Activated CD8-positive, alpha-beta memory T cell treated with anti-CD3 and anti-CD28 coated beads, Interleukin-2, amount 10 ng/mL, durations not matched to agents 7 days and 5 days (primary cell): Measurements from ENCODE around the gene HADHB. TPM values are rescaled to one million over a fixed set of nuclear protein-coding genes. Genes with fewer than 3 reads are reported as not detected.
"Not testable (repeated sequence)": the region's sequence is repeated elsewhere in the genome, so short reads cannot be mapped to it uniquely, and the experiment has no call there.

Experiments
- ATAC-seq: fragments of 150-1000 bp; cut with Tn5 transposase; one replicate; pipeline ENCODE4 v1.10.0; 2021; ENCODE audit warnings: moderate library complexity
- CTCF ChIA-PET: fragments of 350-600 bp; sonication (Branson Sonifier 250); formaldehyde crosslinking; loops from one replicate; lab custom pipeline; 2021; ENCODE audit warnings: antibody characterized with exemption; lab: Charles Lee
- DNase-seq: peaks from one replicate; pipeline ENCODE4 v3.0.0-alpha.2; 2020
- H3K27ac Mint-ChIP-seq: one replicate; pipeline ENCODE4 v1.8.0; 2021; ENCODE audit warnings: mild to moderate bottlenecking, mixed read lengths
- H3K27me3 Mint-ChIP-seq: one replicate; pipeline ENCODE4 v1.8.0; 2021; ENCODE audit warnings: mixed read lengths
- H3K36me3 Mint-ChIP-seq: one replicate; pipeline ENCODE4 v1.8.0; 2021; ENCODE audit warnings: mild to moderate bottlenecking, mixed read lengths
- H3K4me1 Mint-ChIP-seq: one replicate; pipeline ENCODE4 v1.8.0; 2021; ENCODE audit warnings: mixed read lengths
- H3K4me3 Mint-ChIP-seq: one replicate; pipeline ENCODE4 v1.8.0; 2021; ENCODE audit warnings: mild to moderate bottlenecking, moderate library complexity, mixed read lengths
- H3K9me3 Mint-ChIP-seq: one replicate; pipeline ENCODE4 v1.8.0; 2022; ENCODE audit warnings: low read depth, mixed read lengths
- total RNA-seq, 2 experiments: library from RNA; stranded (reverse); gene quantifications; one replicate each; pipeline ENCODE4 v1.2.3, GENCODE V29; 2021

Gene HADHB
- total RNA-seq, 2 experiments from 2014 or later = 55.8 to 83.5 TPM

- CTCF ChIA-PET = interaction anchor here (1.0 kb wide), 1 partner anchor 8 kb away, joined by 3 read pairs; no protein-coding TSS in a partner anchor
- DNase-seq = no peak
- no peak overlapping the region for H3K4me3 Mint-ChIP-seq
- no peak overlapping the region for H3K27ac Mint-ChIP-seq
- H3K27me3 Mint-ChIP-seq = no peaks in the 10 kb centered on the region
- no peaks in the 10 kb centered on the region for H3K9me3 Mint-ChIP-seq
- peaks cover 19% of the 10 kb centered on the region for H3K4me1 Mint-ChIP-seq
- no peak for ATAC-seq
- H3K36me3 Mint-ChIP-seq = peaks cover 7% of the 10 kb centered on the region
Measured at GRCh38 chr2:26251893-26252292, 7.2 kb downstream of the HADHB start.

GRCh38 chr2:26255759-26256384 is 11.1 kb downstream of the HADHB start:
- no peak for DNase-seq
- Mint-ChIP-seq H3K4me3 (no peak overlapping the region), H3K27me3 (no peaks in the 10 kb centered on the region), H3K9me3 (no peaks in the 10 kb centered on the region), H3K4me1 (peaks cover 9% of the 10 kb centered on the region), H3K36me3 (peaks cover 15% of the 10 kb centered on the region), H3K27ac (no peak overlapping the region)
- ATAC-seq = no peak
- CTCF ChIA-PET = no interaction called here

- ATAC-seq, H3K4me1 Mint-ChIP-seq, H3K9me3 Mint-ChIP-seq, H3K27me3 Mint-ChIP-seq, CTCF ChIA-PET, DNase-seq, H3K4me3 Mint-ChIP-seq, H3K27ac Mint-ChIP-seq: not testable (repeated sequence)
- peaks cover 20% of the 10 kb centered on the region for H3K36me3 Mint-ChIP-seq
Measured at GRCh38 chr2:26258836-26259235, 14.1 kb downstream of the HADHB start.

GRCh38 chr2:26268213-26268612 is 23.5 kb downstream of the HADHB start:
- ATAC-seq (no peak), DNase-seq (no peak)
- Mint-ChIP-seq H3K9me3 (no peaks in the 10 kb centered on the region), H3K4me3 (no peak overlapping the region), H3K4me1 (peaks cover 10% of the 10 kb centered on the region), H3K36me3 (peaks cover 15% of the 10 kb centered on the region), H3K27ac (no peak overlapping the region), H3K27me3 (no peaks in the 10 kb centered on the region)
- CTCF ChIA-PET = interaction anchor here (1.5 kb wide), 1 partner anchor 338 kb away, joined by 3 read pairs; no protein-coding TSS in a partner anchor

GRCh38 chr2:26268670-26269385 is 24.1 kb downstream of the HADHB start:
- H3K4me3 Mint-ChIP-seq, ATAC-seq, H3K27ac Mint-ChIP-seq, DNase-seq, H3K9me3 Mint-ChIP-seq, H3K27me3 Mint-ChIP-seq: not testable (repeated sequence)
- H3K36me3 Mint-ChIP-seq = peaks cover 14% of the 10 kb centered on the region
- H3K4me1 Mint-ChIP-seq = peaks cover 13% of the 10 kb centered on the region
- CTCF ChIA-PET = interaction anchor here (1.5 kb wide), 1 partner anchor 337 kb away, joined by 3 read pairs; no protein-coding TSS in a partner anchor

GRCh38 chr2:26269571-26270158 is 24.9 kb downstream of the HADHB start:
- CTCF ChIA-PET = interaction anchor here (1.5 kb wide), 1 partner anchor 336 kb away, joined by 3 read pairs; no protein-coding TSS in a partner anchor
- no peaks in the 10 kb centered on the region for H3K27me3 Mint-ChIP-seq
- no peaks in the 10 kb centered on the region for H3K9me3 Mint-ChIP-seq
- no peak overlapping the region for H3K27ac Mint-ChIP-seq
- no peak for ATAC-seq
- DNase-seq = no peak
- peaks cover 15% of the 10 kb centered on the region for H3K4me1 Mint-ChIP-seq
- H3K4me3 Mint-ChIP-seq = no peak overlapping the region
- H3K36me3 Mint-ChIP-seq = peaks cover 15% of the 10 kb centered on the region

GRCh38 chr2:26270373-26270772 is 25.6 kb downstream of the HADHB start:
- DNase-seq (no peak), ATAC-seq (no peak)
- H3K27ac Mint-ChIP-seq = peak overlapping the region; percentile 37
- CTCF ChIA-PET = no interaction called here
- peaks cover 15% of the 10 kb centered on the region for H3K4me1 Mint-ChIP-seq
- no peak overlapping the region for H3K4me3 Mint-ChIP-seq
- no peaks in the 10 kb centered on the region for H3K9me3 Mint-ChIP-seq
- H3K27me3 Mint-ChIP-seq = no peaks in the 10 kb centered on the region
- H3K36me3 Mint-ChIP-seq = peaks cover 14% of the 10 kb centered on the region

GRCh38 chr2:26273501-26273900 is 28.8 kb downstream of the HADHB start:
- Mint-ChIP-seq H3K4me1 (peaks cover 15% of the 10 kb centered on the region), H3K4me3 (no peak overlapping the region), H3K9me3 (no peaks in the 10 kb centered on the region), H3K27ac (no peak overlapping the region), H3K36me3 (peaks cover 19% of the 10 kb centered on the region), H3K27me3 (no peaks in the 10 kb centered on the region)
- CTCF ChIA-PET = no interaction called here
- no peak for DNase-seq
- no peak for ATAC-seq

- peaks cover 15% of the 10 kb centered on the region for H3K4me1 Mint-ChIP-seq
- H3K9me3 Mint-ChIP-seq = no peaks in the 10 kb centered on the region
- H3K36me3 Mint-ChIP-seq = peaks cover 25% of the 10 kb centered on the region
- H3K27ac Mint-ChIP-seq = no peak overlapping the region
- ATAC-seq (no peak), DNase-seq (no peak)
- H3K27me3 Mint-ChIP-seq = no peaks in the 10 kb centered on the region
- CTCF ChIA-PET = interaction anchor here (0.7 to 1.6 kb wide), 2 partner anchors 27 to 28 kb away, joined by 3 read pairs; no protein-coding TSS in a partner anchor
- no peak overlapping the region for H3K4me3 Mint-ChIP-seq
Measured at GRCh38 chr2:26274058-26274613, 29.4 kb downstream of the HADHB start.

GRCh38 chr2:26276484-26277227 is 31.9 kb downstream of the HADHB start:
- H3K27me3 Mint-ChIP-seq = no peaks in the 10 kb centered on the region
- H3K27ac Mint-ChIP-seq = no peak overlapping the region
- H3K4me1 Mint-ChIP-seq = peaks cover 5% of the 10 kb centered on the region
- no peaks in the 10 kb centered on the region for H3K9me3 Mint-ChIP-seq
- no peak for ATAC-seq
- peaks cover 33% of the 10 kb centered on the region for H3K36me3 Mint-ChIP-seq
- no peak for DNase-seq
- CTCF ChIA-PET = interaction anchor here (0.7 kb wide), 1 partner anchor 189 kb away, joined by 3 read pairs; no protein-coding TSS in a partner anchor
- H3K4me3 Mint-ChIP-seq = no peak overlapping the region

GRCh38 chr2:26279886-26280285 is 35.1 kb downstream of the HADHB start:
- Mint-ChIP-seq H3K9me3 (no peaks in the 10 kb centered on the region), H3K36me3 (peaks cover 42% of the 10 kb centered on the region), H3K4me1 (no peaks in the 10 kb centered on the region), H3K27ac (no peak overlapping the region), H3K27me3 (no peaks in the 10 kb centered on the region), H3K4me3 (no peak overlapping the region)
- ATAC-seq (no peak), DNase-seq (no peak)
- CTCF ChIA-PET = no interaction called here

- CTCF ChIA-PET = interaction anchor here (0.7 kb wide), 1 partner anchor 21 kb away, joined by 5 read pairs; no protein-coding TSS in a partner anchor
- no peak for DNase-seq
- Mint-ChIP-seq H3K4me3 (no peak overlapping the region), H3K9me3 (no peaks in the 10 kb centered on the region), H3K27me3 (no peaks in the 10 kb centered on the region), H3K27ac (no peak overlapping the region), H3K4me1 (no peaks in the 10 kb centered on the region), H3K36me3 (peaks cover 47% of the 10 kb centered on the region)
- no peak for ATAC-seq
Measured at GRCh38 chr2:26281226-26281625, 36.5 kb downstream of the HADHB start.

- CTCF ChIA-PET = no interaction called here
Measured at GRCh38 chr2:26283606-26284005, 38.9 kb downstream of the HADHB start.

More at GRCh38 chr2:26283606-26284005, 38.9 kb downstream of the HADHB start:
- no peaks in the 10 kb centered on the region for H3K4me1 Mint-ChIP-seq
- no peak overlapping the region for H3K4me3 Mint-ChIP-seq
- DNase-seq = no peak
- H3K36me3 Mint-ChIP-seq = peaks cover 42% of the 10 kb centered on the region
- ATAC-seq = no peak
- H3K27me3 Mint-ChIP-seq = no peaks in the 10 kb centered on the region
- H3K27ac Mint-ChIP-seq = no peak overlapping the region
- no peaks in the 10 kb centered on the region for H3K9me3 Mint-ChIP-seq
